DND-41 (cell line): Measurements from ENCODE around the gene ATP2A2.

Source experiments
- EZH2 ChIP-seq: IDR thresholded peaks from 3 replicates; pipeline ENCODE4 v1.6.1; 2012; ENCODE audit warnings: borderline replicate concordance, low read depth, mild to moderate bottlenecking, moderate library complexity, low read length, inconsistent platforms; ENCODE audit not compliant: severe bottlenecking
- TF ChIP-seq, protein P1 (sequence below): IDR thresholded peaks from 2 replicates; pipeline ENCODE4 v1.5.1; 2012; ENCODE audit warnings: borderline replicate concordance, low read length, moderate library complexity, mild to moderate bottlenecking; ENCODE audit not compliant: poor library complexity, severe bottlenecking; ENCODE audit errors: extremely low read depth

DNA sequence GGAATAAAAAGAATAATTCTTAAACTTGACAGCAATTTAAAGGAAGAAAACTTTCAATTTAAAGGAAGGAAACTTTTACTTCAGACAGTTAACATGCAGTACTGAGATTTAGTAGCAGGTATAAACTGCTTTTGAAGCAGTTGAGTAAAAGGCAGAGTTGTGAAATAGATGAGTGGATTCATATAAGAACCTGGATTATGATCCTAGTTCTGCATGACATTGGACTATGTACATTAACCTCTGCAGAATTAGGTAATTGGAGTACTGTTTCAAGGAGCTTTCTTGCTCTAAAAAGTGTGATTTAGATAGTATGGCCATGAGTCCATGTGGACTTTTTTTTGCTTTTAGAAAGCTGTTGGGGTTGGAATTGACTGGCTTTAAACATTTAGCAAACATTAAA lies 29.7 kb downstream of the ATP2A2 start:
- TF ChIP-seq, protein P1, sequence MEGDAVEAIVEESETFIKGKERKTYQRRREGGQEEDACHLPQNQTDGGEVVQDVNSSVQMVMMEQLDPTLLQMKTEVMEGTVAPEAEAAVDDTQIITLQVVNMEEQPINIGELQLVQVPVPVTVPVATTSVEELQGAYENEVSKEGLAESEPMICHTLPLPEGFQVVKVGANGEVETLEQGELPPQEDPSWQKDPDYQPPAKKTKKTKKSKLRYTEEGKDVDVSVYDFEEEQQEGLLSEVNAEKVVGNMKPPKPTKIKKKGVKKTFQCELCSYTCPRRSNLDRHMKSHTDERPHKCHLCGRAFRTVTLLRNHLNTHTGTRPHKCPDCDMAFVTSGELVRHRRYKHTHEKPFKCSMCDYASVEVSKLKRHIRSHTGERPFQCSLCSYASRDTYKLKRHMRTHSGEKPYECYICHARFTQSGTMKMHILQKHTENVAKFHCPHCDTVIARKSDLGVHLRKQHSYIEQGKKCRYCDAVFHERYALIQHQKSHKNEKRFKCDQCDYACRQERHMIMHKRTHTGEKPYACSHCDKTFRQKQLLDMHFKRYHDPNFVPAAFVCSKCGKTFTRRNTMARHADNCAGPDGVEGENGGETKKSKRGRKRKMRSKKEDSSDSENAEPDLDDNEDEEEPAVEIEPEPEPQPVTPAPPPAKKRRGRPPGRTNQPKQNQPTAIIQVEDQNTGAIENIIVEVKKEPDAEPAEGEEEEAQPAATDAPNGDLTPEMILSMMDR = no peak
- no peak for TF ChIP-seq EZH2
